ENCODE data around the gene CATSPERB. TPM values are rescaled to one million over a fixed set of nuclear protein-coding genes. Genes with fewer than 3 reads are reported as not detected.
"Not testable (repeated sequence)": the region's sequence is repeated elsewhere in the genome, so short reads cannot be mapped to it uniquely, and the experiment has no call there.

CATSPERB gene
- total RNA-seq, 1 donor from 2014 or later: 0.56 TPM

DNA sequence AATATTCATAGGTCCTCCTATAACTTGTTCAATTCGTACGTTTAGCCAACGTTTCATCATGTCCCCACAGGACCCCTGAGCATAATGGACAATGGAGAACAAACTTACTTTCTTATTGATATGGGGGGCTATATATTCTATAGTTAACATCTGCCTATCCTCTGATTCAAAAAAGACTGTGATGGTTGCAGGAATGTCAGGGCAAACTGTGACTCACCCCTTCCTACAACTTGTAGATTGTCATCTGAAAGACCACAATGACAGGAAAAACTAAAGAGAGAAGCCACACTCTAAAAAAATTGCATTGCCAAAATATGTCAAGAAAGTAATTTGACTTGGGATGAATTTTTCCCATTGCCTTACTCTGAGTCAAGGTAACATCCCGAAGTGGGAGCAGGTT lies 50.8 kb downstream of the CATSPERB start:
- Mint-ChIP-seq H3K27ac (no peak overlapping the region), H3K4me1 (no peaks in the 10 kb centered on the region), H3K36me3 (no peaks in the 10 kb centered on the region), H3K27me3 (ENCODE audit: low read depth) (no peaks in the 10 kb centered on the region), H3K4me3 (no peak overlapping the region), H3K9me3 (peaks cover 38% of the 10 kb centered on the region)
- DNase-seq (ENCODE audit: low spot score in 2 of 2, unreplicated experiment in 2 of 2): no peak
- TF ChIP-seq, protein P1, sequence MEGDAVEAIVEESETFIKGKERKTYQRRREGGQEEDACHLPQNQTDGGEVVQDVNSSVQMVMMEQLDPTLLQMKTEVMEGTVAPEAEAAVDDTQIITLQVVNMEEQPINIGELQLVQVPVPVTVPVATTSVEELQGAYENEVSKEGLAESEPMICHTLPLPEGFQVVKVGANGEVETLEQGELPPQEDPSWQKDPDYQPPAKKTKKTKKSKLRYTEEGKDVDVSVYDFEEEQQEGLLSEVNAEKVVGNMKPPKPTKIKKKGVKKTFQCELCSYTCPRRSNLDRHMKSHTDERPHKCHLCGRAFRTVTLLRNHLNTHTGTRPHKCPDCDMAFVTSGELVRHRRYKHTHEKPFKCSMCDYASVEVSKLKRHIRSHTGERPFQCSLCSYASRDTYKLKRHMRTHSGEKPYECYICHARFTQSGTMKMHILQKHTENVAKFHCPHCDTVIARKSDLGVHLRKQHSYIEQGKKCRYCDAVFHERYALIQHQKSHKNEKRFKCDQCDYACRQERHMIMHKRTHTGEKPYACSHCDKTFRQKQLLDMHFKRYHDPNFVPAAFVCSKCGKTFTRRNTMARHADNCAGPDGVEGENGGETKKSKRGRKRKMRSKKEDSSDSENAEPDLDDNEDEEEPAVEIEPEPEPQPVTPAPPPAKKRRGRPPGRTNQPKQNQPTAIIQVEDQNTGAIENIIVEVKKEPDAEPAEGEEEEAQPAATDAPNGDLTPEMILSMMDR (IDR thresholded peaks at IDR 0.05; ENCODE audit: unreplicated experiment): no peak

DNA sequence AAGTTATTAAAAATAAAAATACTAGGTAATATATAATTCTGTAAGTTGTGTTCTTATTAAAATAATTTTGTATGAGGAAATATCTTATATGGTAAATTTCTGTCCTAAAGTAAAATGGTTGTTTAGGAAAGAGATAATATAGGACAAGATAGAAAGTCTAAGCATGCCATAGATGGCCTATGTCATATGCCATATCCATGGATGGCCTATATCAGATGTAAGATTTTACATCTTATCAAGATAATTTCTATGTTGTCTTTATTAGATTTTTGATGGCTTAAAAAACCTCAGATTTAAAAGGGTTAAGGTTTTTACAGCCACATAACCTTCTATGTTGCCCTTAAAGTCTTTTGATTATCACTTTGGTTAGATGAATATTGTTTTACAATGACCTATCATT lies 52.6 kb downstream of the CATSPERB start:
- Mint-ChIP-seq H3K4me3 (no peak overlapping the region), H3K27ac (no peak overlapping the region), H3K9me3 (peaks cover 42% of the 10 kb centered on the region), H3K27me3 (ENCODE audit: low read depth) (no peaks in the 10 kb centered on the region), H3K4me1 (no peaks in the 10 kb centered on the region), H3K36me3 (no peaks in the 10 kb centered on the region)
- DNase-seq (ENCODE audit: low spot score in 2 of 2, unreplicated experiment in 2 of 2): no peak
- TF ChIP-seq, protein P1 (IDR thresholded peaks at IDR 0.05; ENCODE audit: unreplicated experiment): no peak

DNA sequence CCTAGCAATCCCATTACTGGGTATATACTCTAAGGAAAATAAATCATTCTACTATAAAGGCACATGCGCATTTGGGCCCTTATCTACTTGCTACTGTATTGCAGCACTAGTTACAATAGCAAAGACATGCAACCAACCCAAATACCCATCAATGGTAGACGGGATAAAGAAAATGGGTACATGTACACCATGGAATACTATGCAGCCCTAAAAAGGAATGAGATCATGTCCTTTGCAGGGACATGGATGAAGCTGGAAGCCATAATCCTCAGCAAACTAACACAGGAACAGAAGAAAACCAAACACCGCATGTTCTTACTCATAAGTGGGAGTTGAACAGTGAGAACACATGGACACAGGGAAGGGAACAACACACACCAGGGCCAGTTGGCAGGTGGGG lies 54.2 kb downstream of the CATSPERB start:
- not testable (repeated sequence) for H3K36me3 Mint-ChIP-seq

DNA sequence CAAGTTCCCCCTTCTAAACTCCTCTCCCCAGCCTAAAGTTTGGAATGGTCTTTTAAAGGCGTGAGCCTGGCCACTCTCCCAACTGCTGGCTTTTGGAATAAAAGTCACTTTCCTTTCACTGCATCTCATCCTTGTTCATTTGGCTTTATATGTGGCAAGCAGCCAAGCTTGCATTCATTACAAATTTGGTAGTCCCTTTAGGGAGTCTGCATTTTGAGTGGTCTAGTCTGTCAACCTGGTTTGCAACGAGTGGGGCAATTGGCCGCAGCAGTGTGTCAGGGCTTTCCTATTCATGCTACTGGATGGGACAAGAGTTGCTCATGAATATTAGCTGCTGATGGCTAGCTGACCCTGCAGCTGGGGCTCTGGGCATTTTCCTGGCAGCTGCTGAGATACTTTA lies 57.0 kb downstream of the CATSPERB start:
- Mint-ChIP-seq H3K9me3 (peaks cover 34% of the 10 kb centered on the region), H3K4me1 (no peaks in the 10 kb centered on the region)

More for the DNA sequence above, 54.2 kb downstream of the CATSPERB start:
- H3K27me3 Mint-ChIP-seq (ENCODE audit: low read depth); DNase-seq (ENCODE audit: low spot score in 2 of 2, unreplicated experiment in 2 of 2); H3K27ac Mint-ChIP-seq; H3K4me1 Mint-ChIP-seq; H3K4me3 Mint-ChIP-seq: not testable (repeated sequence)
- peaks cover 46% of the 10 kb centered on the region for H3K9me3 Mint-ChIP-seq

DNA sequence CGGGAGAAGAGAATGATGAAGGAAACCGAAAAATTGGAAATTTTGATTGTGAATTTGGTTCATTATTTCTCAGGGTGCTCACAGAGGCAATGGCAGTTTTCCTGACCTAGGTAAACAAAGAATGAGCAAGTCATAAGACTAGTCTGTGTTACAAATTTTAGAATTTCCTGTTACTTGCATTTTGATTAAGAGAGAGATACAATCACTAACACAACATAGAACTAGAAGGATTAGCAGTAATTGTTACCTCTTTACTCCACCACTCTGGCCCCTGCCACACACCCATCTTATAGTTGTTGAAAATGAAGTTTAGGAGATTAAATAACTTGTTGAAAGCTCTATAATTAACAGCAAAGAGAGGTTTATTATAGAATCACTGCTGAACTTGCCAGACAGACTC lies 62.0 kb downstream of the CATSPERB start:
- Mint-ChIP-seq H3K4me1 (no peaks in the 10 kb centered on the region), H3K36me3 (no peaks in the 10 kb centered on the region), H3K9me3 (peaks cover 17% of the 10 kb centered on the region), H3K27ac (no peak overlapping the region), H3K4me3 (no peak overlapping the region), H3K27me3 (ENCODE audit: low read depth) (no peaks in the 10 kb centered on the region)
- TF ChIP-seq, protein P1 (IDR thresholded peaks at IDR 0.05; ENCODE audit: unreplicated experiment): no peak
- no peak for DNase-seq (ENCODE audit: low spot score in 2 of 2, unreplicated experiment in 2 of 2)

More for the DNA sequence above, 57.0 kb downstream of the CATSPERB start:
- H3K27me3 Mint-ChIP-seq (ENCODE audit: low read depth): no peaks in the 10 kb centered on the region
- TF ChIP-seq, protein P1 (IDR thresholded peaks at IDR 0.05; ENCODE audit: unreplicated experiment): no peak
- no peak overlapping the region for H3K27ac Mint-ChIP-seq
- no peak overlapping the region for H3K4me3 Mint-ChIP-seq
- no peak for DNase-seq (ENCODE audit: low spot score in 2 of 2, unreplicated experiment in 2 of 2)
- H3K36me3 Mint-ChIP-seq: no peaks in the 10 kb centered on the region

DNA sequence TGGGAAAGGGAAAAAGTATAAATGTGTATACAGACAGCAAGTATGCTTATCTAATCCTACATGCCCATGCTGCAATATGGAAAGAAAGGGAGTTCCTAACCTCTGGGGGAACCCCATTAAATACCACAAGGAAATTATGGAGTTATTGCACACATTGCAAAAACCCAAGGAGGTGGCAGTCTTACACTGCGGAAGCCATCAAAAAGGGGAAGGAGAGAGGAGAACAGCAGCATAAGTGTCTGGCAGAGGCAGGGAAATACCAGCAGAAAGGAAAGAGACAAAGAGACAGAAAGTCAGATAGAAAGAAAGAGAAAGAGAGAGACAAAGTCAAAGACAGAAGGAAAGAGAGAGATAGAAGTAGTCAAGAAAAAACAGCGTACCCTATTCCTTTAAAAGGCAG lies 64.8 kb downstream of the CATSPERB start:
- not testable (repeated sequence) for H3K4me3 Mint-ChIP-seq; H3K36me3 Mint-ChIP-seq; H3K4me1 Mint-ChIP-seq; DNase-seq (ENCODE audit: low spot score in 2 of 2, unreplicated experiment in 2 of 2); H3K27ac Mint-ChIP-seq; H3K27me3 Mint-ChIP-seq (ENCODE audit: low read depth)
- peaks cover 13% of the 10 kb centered on the region for H3K9me3 Mint-ChIP-seq

DNA sequence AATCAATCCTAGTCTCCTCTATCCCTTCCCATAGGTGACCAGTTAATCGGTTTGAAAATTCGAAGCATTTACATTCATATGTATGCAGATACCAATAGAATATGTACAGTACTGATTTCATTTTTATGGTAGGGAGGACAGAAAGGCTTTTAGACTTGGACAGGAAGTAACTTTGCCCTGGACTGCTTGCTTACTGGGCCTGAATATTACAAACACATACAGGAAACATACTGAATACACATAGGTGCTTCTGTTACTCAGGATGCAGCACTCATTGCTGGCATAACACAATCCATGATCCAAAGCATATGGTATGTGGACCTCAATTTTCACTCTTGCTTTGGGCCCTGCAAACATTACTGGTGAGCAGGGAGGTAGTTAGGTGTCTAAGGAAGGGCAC lies 71.1 kb downstream of the CATSPERB start:
- TF ChIP-seq, protein P1 (IDR thresholded peaks at IDR 0.05; ENCODE audit: unreplicated experiment): no peak
- Mint-ChIP-seq H3K27ac (no peak overlapping the region), H3K36me3 (no peaks in the 10 kb centered on the region), H3K4me3 (no peak overlapping the region), H3K4me1 (no peaks in the 10 kb centered on the region), H3K27me3 (ENCODE audit: low read depth) (peaks cover 6% of the 10 kb centered on the region), H3K9me3 (peaks cover 11% of the 10 kb centered on the region)
- no peak for DNase-seq (ENCODE audit: low spot score in 2 of 2, unreplicated experiment in 2 of 2)

Measured in mesothelial cell of epicardium (in vitro differentiated cells).